Heart left ventricle (tissue), 16 donors: ENCODE measurements around the gene PPP1R2C. TPM values are rescaled to one million over a fixed set of nuclear protein-coding genes. Genes with fewer than 3 reads are reported as not detected.

Experiments
- ATAC-seq, 4 donors: fragments of 200-7000 bp; cut with Tn5 transposase; one replicate each; pipeline ENCODE4 v1.9.1; 2020 to 2022; ENCODE audit warnings: moderate library complexity in 4 of 4, mild to moderate bottlenecking in 3 of 4, moderate number of reproducible peaks in 1 of 4
- DNase-seq, 5 donors: peaks; one replicate each; pipeline ENCODE4 v3.0.0-alpha.2; 2020
- H3K27ac ChIP-seq, 12 donors: fragments of 200-600 bp; sonication (generic) in 4 of 12; one replicate each; pipeline versions ENCODE4 v1.5.0 to v1.8.0; 2016 to 2022; ENCODE audit warnings: mild to moderate bottlenecking in 2 of 12
- H3K27me3 ChIP-seq, 9 donors: fragments of 200-600 bp; sonication (generic) in 2 of 9; one replicate each; pipeline versions ENCODE4 v1.5.1 to v1.8.0; 2016 to 2022; ENCODE audit warnings: mild to moderate bottlenecking in 3 of 9
- H3K36me3 ChIP-seq, 9 donors: fragments of 200-600 bp; sonication (generic) in 2 of 9; one replicate each; pipeline versions ENCODE4 v1.5.0 to v1.8.0; 2018 to 2022; ENCODE audit warnings: mild to moderate bottlenecking in 2 of 9
- H3K4me1 ChIP-seq, 12 donors: fragments of 200-600 bp; sonication (generic) in 4 of 12; one replicate each; pipeline versions ENCODE4 v1.5.0 to v1.8.0; 2016 to 2022; ENCODE audit warnings: mild to moderate bottlenecking in 3 of 12
- H3K4me3 ChIP-seq, 12 donors: fragments of 200-600 bp; sonication (generic) in 4 of 12; one replicate each; pipeline versions ENCODE4 v1.5.0 to v1.8.0; 2017 to 2022; ENCODE audit warnings: mild to moderate bottlenecking in 9 of 12, moderate library complexity in 4 of 12
- H3K9me3 ChIP-seq, 12 donors: fragments of 200-600 bp; sonication (generic) in 4 of 12; one replicate each; pipeline versions ENCODE4 v1.5.0 to v1.8.0; 2016 to 2022; ENCODE audit warnings: mild to moderate bottlenecking in 1 of 12
- CTCF ChIP-seq, 12 donors: fragments of 200-600 bp; sonication (generic) in 4 of 12; IDR thresholded peaks; one replicate each; pipeline versions ENCODE4 v1.5.0 to v1.8.0; 2018 to 2022; ENCODE audit warnings: antibody characterized with exemption in 12 of 12, mild to moderate bottlenecking in 5 of 12
- POLR2A ChIP-seq, 2 donors: fragments of 450-650 bp; IDR thresholded peaks; one replicate each; pipeline ENCODE4 v1.6.1; 2017; ENCODE audit warnings: antibody characterized with exemption in 2 of 2, mild to moderate bottlenecking in 2 of 2, moderate library complexity in 2 of 2
- WGBS, 4 donors: extraction: QIAGEN DNeasy Blood & Tissue Kit in 2 of 4; methylation state at CpG; one replicate each; pipeline versions ENCODE4 v1.1.5 to v1.1.7; 2013 to 2018; 5-methylcytosine and 5-hydroxymethylcytosine counted together
- intact Hi-C, 10 donors: fragments of 100-400 bp; cut with DNase I; formaldehyde crosslinking; loops; one replicate each; pipeline versions ENCODE4 v1.11.1 to v1.14.2; 2022
- polyA plus RNA-seq, 2 donors: library from polyadenylated mRNA; stranded (reverse); fragments of 200-250 nt; gene quantifications; one replicate each; pipeline ENCODE4 v1.2.3, GENCODE V29; 2013
- total RNA-seq, 9 donors: library from RNA; depleted of rRNA in 2 of 9; stranded (reverse); fragments of >200 nt in 2 of 9; fragmentation: NEBNext Ultra II Directional in 3 of 9; extraction: Animal tissue kit (Norgen Biotek cat#: 25700) in 3 of 9; gene quantifications; one replicate each; pipeline versions ENCODE4 v1.1.0 to v1.2.4, GENCODE V29; 2016 to 2023
- donor health status: ischemic (EF 13 %, LVEDD 7.1; RV severe dilation, severe dysfunction).
- donor health status: healthy with polysubstance abuse.
- donor health status: DM: no; HTN: yes; CAD: no.
- donor health status: DM: no; HTN: no; CAD: no.
- donor health status: ischemic (EF 25% LVEDD 6.9; RV normal size, moderate dysfunction).
- donor health status: ischemic (EF 25% LVEDD 5.7; RV mildly dilated, moderate dysfunction).
- donor health status: healthy.
- donor health status: DM: yes; HTN: yes; CAD: no.
- donor health status: ischemic (EF 35%, LVEDD 5.7; RV mildly dilated, moderate dysfunction).
- donor health status: nonischemic (EF 11% LVEDD 7.7; RV severe dilation, severe dysfunction).
- donor health status: DM: yes; HTN: yes; CAD: no.
- donor health status: PGD.
- donor health status: ischemic (EF 29% LVEDD 5.4; RV normal size, mild dysfunction).
- donor health status: nonischemic (EF 23%, LVEDD 6.1; RV moderate dilation, normal function).

Gene PPP1R2C
- total and polyA plus RNA-seq, 11 donors = not detected

GRCh38 chrX:42772874-42773273, 5.1 kb downstream of the PPP1R2C start:
- no peak for ATAC-seq
- no peaks in the 10 kb centered on the region for H3K4me1 ChIP-seq
- intact Hi-C loops = no loop called here
- no peaks in the 10 kb centered on the region for H3K36me3 ChIP-seq
- no peak overlapping the region for H3K27ac ChIP-seq
- no peak overlapping the region for H3K4me3 ChIP-seq
- DNase-seq = no peak
- WGBS, 4 donors = 64 to 76% (median 68%) methylated on average over 2 of the region's 2 CpGs
- peaks cover 0 to under 1% (median 0%) of the 10 kb centered on the region in 12 donors for H3K9me3 ChIP-seq
- peaks cover 0 to 12% (median 0%) of the 10 kb centered on the region in 9 donors for H3K27me3 ChIP-seq
- TF ChIP-seq CTCF (IDR thresholded peaks at IDR 0.05) (no peak), POLR2A (IDR thresholded peaks at IDR 0.05) (no peak)

- H3K4me3 ChIP-seq = no peak overlapping the region
- ATAC-seq (no peak), DNase-seq (no peak)
- WGBS, 4 donors = 71 to 82% (median 77%) methylated on average over 2 of the region's 2 CpGs
- H3K9me3 ChIP-seq = no peaks in the 10 kb centered on the region
- no peaks in the 10 kb centered on the region for H3K36me3 ChIP-seq
- peaks cover 0 to 10% (median 0%) of the 10 kb centered on the region in 9 donors for H3K27me3 ChIP-seq
- TF ChIP-seq CTCF (IDR thresholded peaks at IDR 0.05) = no peak
- no peak for TF ChIP-seq POLR2A (IDR thresholded peaks at IDR 0.05)
- H3K27ac ChIP-seq = no peak overlapping the region
- H3K4me1 ChIP-seq = no peaks in the 10 kb centered on the region
- intact Hi-C loops = no loop called here
These were observed 6.2 kb downstream of the PPP1R2C start for GRCh38 chrX:42771506-42772335.

DNA sequence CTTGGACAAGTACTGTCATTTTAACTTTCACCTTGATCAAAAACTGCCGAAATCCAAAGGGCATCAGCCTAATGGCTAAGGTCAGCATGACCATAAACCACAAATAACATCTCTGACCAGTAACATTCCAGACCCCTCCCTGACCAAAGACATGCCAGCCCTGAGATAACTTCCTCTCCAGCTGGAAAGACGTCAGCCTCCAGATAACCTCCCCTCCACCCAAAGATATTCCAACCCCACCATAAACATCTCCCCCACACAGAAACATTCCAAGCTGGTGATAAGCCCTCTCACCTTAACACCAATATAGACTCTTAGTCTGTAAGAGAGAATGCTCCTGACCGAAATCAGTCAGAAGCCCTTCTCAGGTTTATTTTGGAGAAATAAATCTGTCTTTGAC, 7.4 kb downstream of the PPP1R2C start:
- intact Hi-C loops = no loop called here
- H3K27ac ChIP-seq = no peak overlapping the region
- ATAC-seq (no peak), DNase-seq (no peak)
- no peak overlapping the region for H3K4me3 ChIP-seq
- peaks cover 0 to 4% (median 0%) of the 10 kb centered on the region in 9 donors for H3K27me3 ChIP-seq
- H3K36me3 ChIP-seq = no peaks in the 10 kb centered on the region
- TF ChIP-seq POLR2A (IDR thresholded peaks at IDR 0.05) (no peak), CTCF (IDR thresholded peaks at IDR 0.05) (no peak)
- no peaks in the 10 kb centered on the region for H3K9me3 ChIP-seq
- WGBS, 4 donors = 64 to 78% (median 71%) methylated on average over 3 of the region's 3 CpGs
- no peaks in the 10 kb centered on the region for H3K4me1 ChIP-seq

DNA sequence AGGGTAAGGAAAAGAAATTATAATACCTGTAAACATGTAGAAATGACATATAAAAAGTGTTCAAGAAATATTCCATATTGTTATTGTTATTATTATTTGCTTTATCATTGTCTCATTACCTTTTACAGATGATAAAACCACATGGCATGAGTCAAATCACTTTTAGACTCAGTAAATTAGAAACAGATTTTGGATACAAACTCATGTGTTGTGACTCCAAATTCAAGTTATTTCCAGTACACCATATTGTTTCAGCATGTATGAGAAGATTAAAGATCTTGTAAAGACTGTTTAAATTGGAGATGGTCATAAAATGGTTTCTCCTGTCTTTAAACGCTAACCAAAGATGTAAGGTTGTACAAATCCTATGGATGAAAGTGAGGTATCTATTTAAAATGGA, 18.1 kb downstream of the PPP1R2C start:
- H3K27me3 ChIP-seq = no peaks in the 10 kb centered on the region
- 86 to 96% (median 93%) methylated on average over 1 of the region's 1 CpG for WGBS, 4 donors
- ATAC-seq (no peak), DNase-seq (no peak)
- intact Hi-C loops = no loop called here
- peaks cover 0 to 10% (median 0%) of the 10 kb centered on the region in 12 donors for H3K4me1 ChIP-seq
- H3K27ac ChIP-seq = no peak overlapping the region
- no peak overlapping the region for H3K4me3 ChIP-seq
- H3K36me3 ChIP-seq = no peaks in the 10 kb centered on the region
- no peak for TF ChIP-seq POLR2A (IDR thresholded peaks at IDR 0.05)
- TF ChIP-seq CTCF (IDR thresholded peaks at IDR 0.05) = no peak
- H3K9me3 ChIP-seq = peaks cover 0 to 7% (median 0%) of the 10 kb centered on the region in 12 donors
